Neuronal stem cell (in vitro differentiated cells): ENCODE data around the gene COQ3.

Experiments
- DNase-seq: peaks from one replicate; pipeline ENCODE4 v3.0.0-alpha.2; 2013; ENCODE audit warnings: low spot score
- H2AFZ ChIP-seq: one replicate; pipeline ENCODE4 v1.6.1; 2013; ENCODE audit warnings: mild to moderate bottlenecking, low read length, inconsistent platforms
- H2AK5ac ChIP-seq: 2 replicates; pipeline ENCODE4 v1.6.1; 2013; ENCODE audit warnings: low read depth, mild to moderate bottlenecking, inconsistent platforms, low read length, moderate library complexity, mixed read lengths
- H2BK120ac ChIP-seq: 2 replicates; pipeline ENCODE4 v1.6.1; 2013; ENCODE audit warnings: low read depth, mild to moderate bottlenecking, inconsistent platforms, low read length, moderate library complexity, mixed read lengths
- H2BK12ac ChIP-seq: one replicate; pipeline ENCODE4 v1.6.1; 2013; ENCODE audit warnings: low read length, inconsistent platforms
- H2BK15ac ChIP-seq: 2 replicates; pipeline ENCODE4 v1.6.1; 2013; ENCODE audit warnings: mild to moderate bottlenecking, low read length, inconsistent platforms, mixed read lengths
- H2BK5ac ChIP-seq: one replicate; pipeline ENCODE4 v1.6.1; 2013; ENCODE audit warnings: inconsistent platforms, mild to moderate bottlenecking, low read length, moderate library complexity
- H3K14ac ChIP-seq: one replicate; pipeline ENCODE4 v1.6.1; 2013; ENCODE audit warnings: low read length, inconsistent platforms
- H3K18ac ChIP-seq: 2 replicates; pipeline ENCODE4 v1.6.1; 2013; ENCODE audit warnings: low read length, inconsistent platforms
- H3K23ac ChIP-seq: 2 replicates; pipeline ENCODE4 v1.6.1; 2013; ENCODE audit warnings: low read depth, mild to moderate bottlenecking, mixed read lengths, low read length, inconsistent platforms; ENCODE audit not compliant: poor library complexity
- H3K27ac ChIP-seq: replicated peaks from 3 replicates; pipeline ENCODE4 v1.5.1; 2013; ENCODE audit warnings: low read length, inconsistent platforms
- H3K27me3 ChIP-seq, 3 experiments: 2 replicates each; pipeline ENCODE4 v1.6.1; 2013; ENCODE audit warnings: low read length in 3 of 3, mild to moderate bottlenecking in 2 of 3, inconsistent platforms in 1 of 3, low read depth in 1 of 3, mixed read lengths in 1 of 3, moderate library complexity in 1 of 3; ENCODE audit not compliant: control insufficient read depth in 3 of 3, insufficient read depth in 3 of 3
- H3K36me3 ChIP-seq, 2 donors: replicated peaks in 1 of 2; 2 replicates each; pipeline ENCODE4 v1.6.1; 2013; ENCODE audit warnings: low read length in 2 of 2; ENCODE audit not compliant: control insufficient read depth in 2 of 2, insufficient read depth in 2 of 2
- H3K4ac ChIP-seq: 2 replicates; pipeline ENCODE4 v1.6.1; 2013; ENCODE audit warnings: inconsistent platforms, mild to moderate bottlenecking, low read length, moderate library complexity
- H3K4me1 ChIP-seq, 2 donors: 1 replicate in 1 of 2; 2 replicates in 1 of 2; pipeline ENCODE4 v1.6.1; 2013; ENCODE audit warnings: low read length in 2 of 2, low read depth in 1 of 2; ENCODE audit not compliant: control insufficient read depth in 2 of 2, insufficient read depth in 1 of 2
- H3K4me2 ChIP-seq: one replicate; pipeline ENCODE4 v1.6.1; 2013; ENCODE audit warnings: mild to moderate bottlenecking, low read length, inconsistent platforms; ENCODE audit not compliant: insufficient read depth, poor library complexity, severe bottlenecking
- H3K4me3 ChIP-seq, 2 donors: 2 replicates each; pipeline ENCODE4 v1.5.1; 2013; ENCODE audit warnings: low read length in 2 of 2, mild to moderate bottlenecking in 2 of 2, inconsistent platforms in 1 of 2, moderate library complexity in 1 of 2
- H3K79me1 ChIP-seq: one replicate; pipeline ENCODE4 v1.6.1; 2013; ENCODE audit warnings: low read depth, mild to moderate bottlenecking, inconsistent platforms, low read length, moderate library complexity
- H3K9ac ChIP-seq: one replicate; pipeline ENCODE4 v1.6.1; 2013; ENCODE audit warnings: mild to moderate bottlenecking, low read depth, low read length, inconsistent platforms; ENCODE audit not compliant: poor library complexity
- H3K9me3 ChIP-seq, 2 donors: replicated peaks in 1 of 2; 2 replicates each; pipeline versions ENCODE3 to v1.6.1; 2013; ENCODE audit warnings: low read length in 2 of 2, mild to moderate bottlenecking in 2 of 2, inconsistent platforms in 1 of 2, low read depth in 1 of 2, mixed read lengths in 1 of 2, moderate library complexity in 1 of 2; ENCODE audit not compliant: control insufficient read depth in 2 of 2, insufficient read depth in 1 of 2
- H4K8ac ChIP-seq: one replicate; pipeline ENCODE4 v1.6.1; 2013; ENCODE audit warnings: low read depth, mild to moderate bottlenecking, inconsistent platforms, low read length, moderate library complexity
- H4K91ac ChIP-seq: one replicate; pipeline ENCODE4 v1.6.1; 2013; ENCODE audit warnings: low read length, low read depth, mild to moderate bottlenecking, inconsistent platforms; ENCODE audit not compliant: poor library complexity
- WGBS, 2 donors: extraction: QIAGEN DNeasy Blood & Tissue Kit; methylation state at CpG; one replicate each; pipeline ENCODE4 v1.1.7; 2013; ENCODE audit warnings: missing lambda C conversion rate in 2 of 2, mixed read lengths in 1 of 2; ENCODE audit not compliant: insufficient read length in 2 of 2, insufficient replicate concordance in 1 of 2; ENCODE audit errors: extremely low coverage in 2 of 2; 5-methylcytosine and 5-hydroxymethylcytosine counted together

Gene COQ3

GRCh38 chr6:99384507-99384906, 9.5 kb downstream of the COQ3 start:
- Histone ChIP-seq H2BK12ac (no peak overlapping the region), H3K14ac (no peak overlapping the region), H2AK5ac (no peak overlapping the region), H4K8ac (no peak overlapping the region), H3K27me3 (no peaks in the 10 kb centered on the region), H3K79me1 (no peaks in the 10 kb centered on the region), H3K9me3 (no peaks in the 10 kb centered on the region), H4K91ac (no peak overlapping the region), H3K4me2 (no peak overlapping the region), H3K4me1 (no peaks in the 10 kb centered on the region), H2BK15ac (no peak overlapping the region), H3K9ac (no peak overlapping the region), H3K27ac (no peak overlapping the region), H2BK5ac (no peak overlapping the region), H3K23ac (no peak overlapping the region), H2BK120ac (no peak overlapping the region), H2AFZ (no peak overlapping the region), H3K18ac (no peak overlapping the region), H3K4ac (no peak overlapping the region), H3K36me3 (no peaks in the 10 kb centered on the region), H3K4me3 (no peak overlapping the region)
- no peak for DNase-seq
- WGBS, 2 donors, result no CpG with 5 or more reads among the region's 3 CpGs

- Histone ChIP-seq H2BK12ac (no peak overlapping the region), H3K4me1 (no peaks in the 10 kb centered on the region), H3K36me3 (no peaks in the 10 kb centered on the region), H3K27ac (no peak overlapping the region), H2BK5ac (no peak overlapping the region), H3K4me3 (no peak overlapping the region), H3K9me3 (no peaks in the 10 kb centered on the region), H3K27me3 (no peaks in the 10 kb centered on the region), H3K4me2 (no peak overlapping the region), H3K9ac (no peak overlapping the region), H2AFZ (peak overlapping the region; percentile 51), H3K79me1 (no peaks in the 10 kb centered on the region), H2AK5ac (no peak overlapping the region), H4K8ac (no peak overlapping the region), H3K18ac (no peak overlapping the region), H3K23ac (no peak overlapping the region), H4K91ac (no peak overlapping the region), H2BK15ac (no peak overlapping the region), H3K14ac (no peak overlapping the region), H2BK120ac (no peak overlapping the region), H3K4ac (no peak overlapping the region)
- DNase-seq, result no peak
Observed at GRCh38 chr6:99378636-99379035, 15.4 kb downstream of the COQ3 start.

DNA sequence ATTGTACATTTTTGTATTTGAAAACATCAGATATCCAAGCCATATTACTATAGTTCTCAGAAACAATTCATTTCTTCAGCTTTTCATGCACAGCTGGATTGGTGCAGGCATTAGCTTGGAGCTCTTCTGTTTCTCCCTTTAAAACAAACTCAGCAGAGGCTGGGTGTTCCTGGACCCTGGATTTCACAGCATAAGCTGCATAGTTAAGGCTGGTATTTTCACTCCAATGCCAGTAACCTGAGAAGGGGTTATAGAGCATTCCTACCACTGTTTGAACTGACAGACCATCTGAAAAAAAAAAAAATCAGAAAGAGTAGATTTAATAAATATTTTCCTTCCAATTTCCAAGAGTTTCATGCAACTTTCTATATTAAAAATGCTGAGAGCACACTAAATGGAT, 24.5 kb downstream of the COQ3 start:
- Histone ChIP-seq H3K4ac (no peak overlapping the region), H3K9ac (no peak overlapping the region), H2AK5ac (no peak overlapping the region), H3K4me2 (no peak overlapping the region), H3K4me1 (peaks cover 0 to 3% of the 10 kb centered on the region in 2 donors), H3K79me1 (no peaks in the 10 kb centered on the region), H4K8ac (no peak overlapping the region), H3K27ac (no peak overlapping the region), H3K4me3 (no peak overlapping the region), H2BK15ac (no peak overlapping the region), H4K91ac (no peak overlapping the region), H2BK12ac (no peak overlapping the region), H3K14ac (no peak overlapping the region), H2BK120ac (no peak overlapping the region), H2AFZ (no peak overlapping the region), H3K18ac (no peak overlapping the region), H3K36me3 (no peaks in the 10 kb centered on the region), H2BK5ac (no peak overlapping the region), H3K9me3 (no peaks in the 10 kb centered on the region), H3K27me3 (no peaks in the 10 kb centered on the region), H3K23ac (no peak overlapping the region)
- DNase-seq, result no peak

- Histone ChIP-seq H3K4me3 (no peak overlapping the region), H3K18ac (no peak overlapping the region), H3K27ac (no peak overlapping the region), H2AK5ac (no peak overlapping the region), H2BK5ac (no peak overlapping the region), H3K23ac (no peak overlapping the region), H4K91ac (no peak overlapping the region), H3K4me1 (peaks cover 0 to 3% of the 10 kb centered on the region in 2 donors), H2AFZ (no peak overlapping the region), H3K27me3 (no peaks in the 10 kb centered on the region), H3K4me2 (no peak overlapping the region), H2BK120ac (no peak overlapping the region), H3K36me3 (no peaks in the 10 kb centered on the region), H3K14ac (no peak overlapping the region), H2BK15ac (no peak overlapping the region), H3K9me3 (no peaks in the 10 kb centered on the region), H4K8ac (no peak overlapping the region), H3K9ac (no peak overlapping the region), H3K4ac (no peak overlapping the region), H2BK12ac (no peak overlapping the region), H3K79me1 (no peaks in the 10 kb centered on the region)
- DNase-seq, result no peak
- no CpG with 5 or more reads among the region's 2 CpGs for WGBS, 2 donors
Observed at GRCh38 chr6:99366852-99367251, 27.1 kb downstream of the COQ3 start.
